DOHH2 (cell line): ENCODE results near the gene ERFE.

ENCODE experiments used
- H3F3A ChIP-seq: fragments of 200-600 bp; sonication (generic), shearing (Covaris generic); 2 replicates; pipeline ENCODE4 v1.6.0; 2016; ENCODE audit warnings: antibody characterized with exemption, mild to moderate bottlenecking; ENCODE audit not compliant: control insufficient read depth, insufficient read depth
- H3K27ac ChIP-seq: fragments of 200-600 bp; sonication (generic); 2 replicates; pipeline ENCODE4 v1.5.1; 2014; ENCODE audit warnings: low read depth, mild to moderate bottlenecking, low read length, moderate library complexity
- H3K27me3 ChIP-seq: fragments of 200-600 bp; sonication (generic); 2 replicates; pipeline ENCODE4 v1.6.1; 2014; ENCODE audit warnings: mild to moderate bottlenecking, low read length, mixed read lengths; ENCODE audit not compliant: control insufficient read depth
- H3K36me3 ChIP-seq: fragments of 200-600 bp; sonication (generic); 2 replicates; pipeline ENCODE4 v1.6.1; 2014; ENCODE audit warnings: mild to moderate bottlenecking, low read length, moderate library complexity, mixed read lengths; ENCODE audit not compliant: control insufficient read depth
- H3K4me1 ChIP-seq: fragments of 200-600 bp; sonication (generic); 2 replicates; pipeline ENCODE4 v1.6.1; 2014; ENCODE audit warnings: mild to moderate bottlenecking, low read length, mixed read lengths; ENCODE audit not compliant: control insufficient read depth
- H3K4me2 ChIP-seq: fragments of 200-600 bp; sonication (generic); 2 replicates; pipeline ENCODE4 v1.6.0; 2014; ENCODE audit warnings: mild to moderate bottlenecking, low read length, moderate library complexity
- H3K4me3 ChIP-seq: fragments of 200-600 bp; sonication (generic); 2 replicates; pipeline ENCODE4 v1.5.1; 2014; ENCODE audit warnings: mild to moderate bottlenecking, low read length, mixed read lengths
- H3K79me2 ChIP-seq: fragments of 200-600 bp; sonication (generic); 2 replicates; pipeline ENCODE4 v1.6.1; 2014; ENCODE audit warnings: mild to moderate bottlenecking, low read length, mixed read lengths; ENCODE audit not compliant: control insufficient read depth
- H3K9me2 ChIP-seq: fragments of 200-600 bp; sonication (generic); replicated peaks from 2 replicates; pipeline ENCODE4 v1.6.1; 2014; ENCODE audit warnings: mild to moderate bottlenecking, low read length, mixed read lengths; ENCODE audit not compliant: control insufficient read depth
- H3K9me3 ChIP-seq: fragments of 200-600 bp; sonication (generic); 2 replicates; pipeline ENCODE4 v1.6.1; 2014; ENCODE audit warnings: antibody characterized with exemption, low read length, mixed read lengths; ENCODE audit not compliant: control insufficient read depth, insufficient read depth
- H4K20me1 ChIP-seq: fragments of 200-600 bp; sonication (generic); 2 replicates; pipeline ENCODE4 v1.6.0; 2014; ENCODE audit warnings: low read depth, mild to moderate bottlenecking, antibody characterized with exemption, low read length, moderate library complexity; ENCODE audit not compliant: control insufficient read depth, insufficient read depth
- CTCF ChIP-seq: fragments of 200-600 bp; sonication (generic); IDR thresholded peaks from one replicate; pipeline ENCODE4 v1.5.1; 2014; ENCODE audit warnings: antibody characterized with exemption, mild to moderate bottlenecking, low read depth, low read length; ENCODE audit not compliant: poor library complexity, severe bottlenecking
- EZH2phosphoT487 ChIP-seq: fragments of 200-600 bp; sonication (generic); IDR thresholded peaks from 2 replicates; pipeline ENCODE4 v1.6.1; 2017; ENCODE audit warnings: borderline replicate concordance, mild to moderate bottlenecking, antibody characterized with exemption, low read length, moderate library complexity, mixed read lengths

The ERFE gene

DNA sequence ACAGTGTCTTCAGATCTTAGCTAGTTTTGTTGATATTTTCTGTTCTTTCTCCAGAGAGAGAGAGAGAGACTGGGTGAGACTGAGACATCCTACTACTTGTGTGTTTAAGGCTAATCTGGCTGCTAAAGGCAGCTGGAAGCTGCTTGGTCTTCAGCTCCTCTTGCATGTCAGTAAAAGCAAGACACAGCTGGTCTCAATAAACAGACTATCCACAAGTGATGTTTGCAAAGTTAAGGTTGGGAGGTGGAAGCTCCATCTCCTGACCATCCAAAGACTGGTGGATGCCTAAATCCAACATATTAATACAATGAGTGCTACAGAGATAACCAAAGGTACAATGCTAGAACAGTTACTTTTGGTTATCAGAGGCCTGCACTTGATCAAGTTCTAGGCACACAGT lies 17.8 kb downstream of the ERFE start:
- Histone ChIP-seq H3K4me1 (no peaks in the 10 kb centered on the region), H3K79me2 (no peaks in the 10 kb centered on the region), H3K9me2 (no peaks in the 10 kb centered on the region), H3K4me3 (no peak overlapping the region), H4K20me1 (no peaks in the 10 kb centered on the region), H3K27me3 (no peaks in the 10 kb centered on the region), H3K27ac (no peak overlapping the region), H3K4me2 (no peak overlapping the region), H3K36me3 (peaks cover 93% of the 10 kb centered on the region), H3K9me3 (no peaks in the 10 kb centered on the region), H3F3A (peaks cover 3% of the 10 kb centered on the region; the same call in 1 of the 2 replicates)
- TF ChIP-seq CTCF, result no peak
- TF ChIP-seq EZH2phosphoT487, result no peak

DNA sequence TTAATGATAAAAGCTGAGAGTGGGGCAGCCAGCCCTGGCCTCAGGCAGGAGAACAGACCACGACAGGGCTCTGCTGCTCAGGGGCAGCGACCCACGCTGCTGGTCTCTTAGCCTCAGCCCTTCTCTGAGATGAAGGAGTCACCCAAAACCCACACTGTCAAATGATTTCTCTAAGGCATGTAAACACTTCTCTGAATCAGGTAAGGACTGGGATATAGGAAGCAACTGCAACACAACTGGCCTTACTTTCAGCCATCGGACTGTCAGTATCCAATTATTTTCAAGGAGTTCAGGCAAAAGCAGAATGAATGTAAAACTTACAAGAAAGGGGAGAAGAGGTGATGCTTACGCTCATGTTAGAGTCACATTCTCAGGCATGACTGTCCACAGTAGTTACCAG lies 21.8 kb downstream of the ERFE start:
- TF ChIP-seq EZH2phosphoT487, result no peak
- no peak for TF ChIP-seq CTCF
- no peaks in the 10 kb centered on the region for H4K20me1 ChIP-seq
- H3K9me3 ChIP-seq, result no peaks in the 10 kb centered on the region
- H3K4me1 ChIP-seq, result no peaks in the 10 kb centered on the region
- no peaks in the 10 kb centered on the region for H3F3A ChIP-seq
- H3K9me2 ChIP-seq, result no peaks in the 10 kb centered on the region
- no peak overlapping the region for H3K4me2 ChIP-seq
- no peak overlapping the region for H3K4me3 ChIP-seq
- H3K36me3 ChIP-seq, result peaks cover 92% of the 10 kb centered on the region
- H3K27me3 ChIP-seq, result no peaks in the 10 kb centered on the region
- H3K27ac ChIP-seq, result no peak overlapping the region
- H3K79me2 ChIP-seq, result no peaks in the 10 kb centered on the region

GRCh38 chr2:238182362-238182761 lies 23.6 kb downstream of the ERFE start:
- Histone ChIP-seq H3F3A (no peaks in the 10 kb centered on the region), H3K27me3 (no peaks in the 10 kb centered on the region), H3K4me1 (no peaks in the 10 kb centered on the region), H4K20me1 (no peaks in the 10 kb centered on the region), H3K4me2 (no peak overlapping the region), H3K4me3 (no peak overlapping the region), H3K36me3 (peaks cover 95% of the 10 kb centered on the region), H3K9me2 (no peaks in the 10 kb centered on the region), H3K79me2 (no peaks in the 10 kb centered on the region), H3K27ac (no peak overlapping the region), H3K9me3 (no peaks in the 10 kb centered on the region)
- no peak for TF ChIP-seq CTCF
- TF ChIP-seq EZH2phosphoT487, result no peak

DNA sequence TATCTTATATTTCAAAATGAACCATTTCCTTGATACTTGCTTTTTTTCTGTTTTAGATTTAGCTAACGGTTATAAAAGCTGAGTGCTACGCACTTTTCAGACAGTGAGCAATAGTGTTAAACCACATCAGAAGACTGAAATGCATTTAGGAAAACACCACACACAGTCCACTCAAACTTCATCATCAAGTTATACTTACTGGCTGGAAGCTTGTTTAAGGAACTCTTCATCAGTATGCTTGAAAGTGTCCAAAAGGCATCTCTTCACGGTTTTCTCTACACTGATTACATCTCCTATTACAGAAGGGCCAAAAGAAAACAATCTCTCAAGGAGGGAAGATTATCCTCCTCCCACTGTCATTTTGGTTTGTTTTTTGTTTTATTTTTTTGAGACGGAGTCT lies 25.1 kb downstream of the ERFE start:
- Histone ChIP-seq H3K9me3 (no peaks in the 10 kb centered on the region), H3K79me2 (no peaks in the 10 kb centered on the region; the same call in 1 of the 2 replicates), H3K27me3 (no peaks in the 10 kb centered on the region), H3K4me1 (no peaks in the 10 kb centered on the region), H4K20me1 (no peaks in the 10 kb centered on the region), H3K4me3 (no peak overlapping the region), H3F3A (no peaks in the 10 kb centered on the region), H3K4me2 (no peak overlapping the region), H3K9me2 (no peaks in the 10 kb centered on the region), H3K36me3 (peaks cover 95% of the 10 kb centered on the region), H3K27ac (no peak overlapping the region)
- TF ChIP-seq EZH2phosphoT487 (no peak), CTCF (no peak)
